Esophagus muscularis mucosa (tissue), 4 donors: Measurements from ENCODE around the gene MLANA.

Experiments used
- CTCF ChIP-seq, 3 experiments: fragments of 200-600 bp in 2 of 3; fragments of 450-650 bp in 1 of 3; sonication (generic) in 2 of 3; IDR thresholded peaks; one replicate each; pipeline ENCODE4 v1.5.1; 2017 to 2019; ENCODE audit warnings: antibody characterized with exemption in 3 of 3, mild to moderate bottlenecking in 2 of 3, moderate library complexity in 1 of 3
- EP300 ChIP-seq: sonication (generic); formaldehyde crosslinking; IDR thresholded peaks from one replicate; pipeline ENCODE4 v1.6.1; 2017; ENCODE audit warnings: antibody characterized with exemption
- POLR2A ChIP-seq: fragments of 450-650 bp; IDR thresholded peaks from one replicate; pipeline ENCODE4 v1.6.1; 2017; ENCODE audit warnings: antibody characterized with exemption, moderate library complexity, mild to moderate bottlenecking, low read depth

GRCh38 chr9:5947912-5948311, 57.2 kb downstream of the MLANA start:
- TF ChIP-seq CTCF (IDR thresholded peaks at IDR 0.05) (no peak), POLR2A (no peak), EP300 (no peak)
